K562 (cell line): ENCODE data around the gene IDUA. TPM values are rescaled to one million over a fixed set of nuclear protein-coding genes. Genes with fewer than 3 reads are reported as not detected.

Experiments used
- ARNT ChIP-seq, 2 experiments: fragments of 450-650 bp; IDR thresholded peaks; 2 replicates each; pipeline ENCODE4 v1.6.1; 2016; ENCODE audit warnings: mild to moderate bottlenecking in 1 of 2
- CBX5 ChIP-seq: IDR thresholded peaks from 2 replicates; pipeline ENCODE4 v1.6.1; 2014; ENCODE audit warnings: low read depth, borderline replicate concordance
- CHCHD3 ChIP-seq: fragments of 250-450 bp; sonication (Bioruptor Pico); IDR thresholded peaks from 2 replicates; pipeline ENCODE4 v2.1.2; 2022; ENCODE audit warnings: mild to moderate bottlenecking
- FUS ChIP-seq: fragments of 200-400 bp; formaldehyde crosslinking; optimal IDR thresholded peaks from 2 replicates; pipeline ENCODE3; 2017; ENCODE audit warnings: low read depth, low read length
- GABPA ChIP-seq: fragments of 200-800 bp; sonication (Bioruptor generic); conservative IDR thresholded peaks from 2 replicates; pipeline ENCODE4 v1.6.1; 2016; ENCODE audit warnings: low read depth, missing genetic modification characterization, missing compliant biosample characterization
- HNRNPL ChIP-seq: fragments of 200-400 bp; formaldehyde crosslinking; IDR thresholded peaks from 2 replicates; pipeline ENCODE4 v1.6.1; 2017; ENCODE audit warnings: low read depth, mild to moderate bottlenecking, low read length
- KLF16 ChIP-seq: IDR thresholded peaks from 2 replicates; pipeline ENCODE4 v1.6.1; 2016; ENCODE audit warnings: antibody characterized with exemption
- MAFK ChIP-seq: IDR thresholded peaks from 2 replicates; pipeline ENCODE4 v1.6.1; 2011; ENCODE audit warnings: low read length, improper control_type of control experiment
- MED1 ChIP-seq: sonication (generic); formaldehyde crosslinking; IDR thresholded peaks from 2 replicates; pipeline ENCODE4 v1.8.1; 2023; ENCODE audit warnings: missing genetic modification reagents, borderline replicate concordance
- NCOA6 ChIP-seq: fragments of 450-650 bp; IDR thresholded peaks from 2 replicates; pipeline ENCODE4 v1.6.1; 2017; ENCODE audit warnings: mild to moderate bottlenecking
- PHF8 ChIP-seq: fragments of 200-600 bp; sonication (generic); IDR thresholded peaks from 2 replicates; pipeline ENCODE4 v1.6.1; 2012; ENCODE audit warnings: mixed run types, mild to moderate bottlenecking, inconsistent platforms, low read length, moderate library complexity, borderline replicate concordance
- RBBP5 ChIP-seq: fragments of 200-600 bp; sonication (generic); IDR thresholded peaks from 2 replicates; pipeline ENCODE4 v1.6.1; 2012; ENCODE audit warnings: borderline replicate concordance, mild to moderate bottlenecking, low read length, control low read depth, inconsistent platforms; ENCODE audit not compliant: insufficient read depth, poor library complexity, severe bottlenecking
- RBFOX2 ChIP-seq: fragments of 200-400 bp; formaldehyde crosslinking; IDR thresholded peaks from 2 replicates; pipeline ENCODE4 v1.6.1; 2017; ENCODE audit warnings: low read depth, mild to moderate bottlenecking, low read length, moderate library complexity
- SNIP1 ChIP-seq: fragments of 450-650 bp; IDR thresholded peaks from 2 replicates; pipeline ENCODE4 v1.7.1; 2017; ENCODE audit warnings: low read depth, mild to moderate bottlenecking
- SOX6 ChIP-seq: fragments of 450-650 bp; IDR thresholded peaks from 2 replicates; pipeline ENCODE4 v1.6.1; 2014; ENCODE audit warnings: mild to moderate bottlenecking
- TAF15 ChIP-seq: fragments of 200-400 bp; formaldehyde crosslinking; IDR thresholded peaks from 2 replicates; pipeline ENCODE4 v1.6.1; 2017; ENCODE audit warnings: mild to moderate bottlenecking, low read depth, low read length, moderate library complexity
- TCF15 ChIP-seq: fragments of 250-450 bp; sonication (Bioruptor Pico); IDR thresholded peaks from 2 replicates; pipeline ENCODE4 v1.8.0; 2022; ENCODE audit warnings: moderate library complexity, mild to moderate bottlenecking, inconsistent platforms
- ZBTB7A ChIP-seq: IDR thresholded peaks from 2 replicates; pipeline ENCODE4 v1.6.1; 2011; ENCODE audit warnings: low read depth, mild to moderate bottlenecking, low read length, moderate library complexity, borderline replicate concordance; ENCODE audit not compliant: control insufficient read depth
- ZBTB9 ChIP-seq: fragments of 450-650 bp; formaldehyde crosslinking; IDR thresholded peaks from 2 replicates; pipeline ENCODE4 v1.4.0; 2020; ENCODE audit warnings: mild to moderate bottlenecking, moderate library complexity
- ZNF184 ChIP-seq: sonication (generic); formaldehyde crosslinking; IDR thresholded peaks from 2 replicates; pipeline ENCODE4 v1.5.0; 2020; ENCODE audit warnings: missing genetic modification reagents
- ZNF217 ChIP-seq: sonication (generic); formaldehyde crosslinking; IDR thresholded peaks from 2 replicates; pipeline ENCODE4 v1.8.0; 2022; ENCODE audit warnings: mild to moderate bottlenecking, missing genetic modification reagents
- ZNF408 ChIP-seq: fragments of 250-450 bp; sonication (Bioruptor Pico); IDR thresholded peaks from 2 replicates; pipeline ENCODE4 v1.4.0; 2020; ENCODE audit warnings: low read depth, mild to moderate bottlenecking, moderate library complexity
- ZNF445 ChIP-seq: fragments of 250-450 bp; sonication (Bioruptor Pico); IDR thresholded peaks from 2 replicates; pipeline ENCODE4 v1.4.0; 2020; ENCODE audit warnings: low read depth, mild to moderate bottlenecking, moderate library complexity
- ZNF717 ChIP-seq: fragments of 250-450 bp; sonication (Bioruptor Pico); IDR thresholded peaks from 2 replicates; pipeline ENCODE4 v1.5.0; 2021
- polyA plus RNA-seq, 8 experiments: library from polyadenylated mRNA; depleted of rRNA in 4 of 8; stranded (reverse) in 5 of 8; unstranded in 3 of 8; fragments of >200 nt; fragmentation: Nextera tagmentation in 2 of 8; fragmentation: Illumina TruSeq in 1 of 8; extraction: Ambion mirVana in 2 of 8; extraction: Trizol in 1 of 8; gene quantifications; 2 replicates each; pipeline versions ENCODE4 v1.2.1 to v1.2.3, GENCODE V29; 2011 to 2014; ENCODE audit warnings: inconsistent platforms in 1 of 8, missing spikeins in 1 of 8
- total RNA-seq, 7 experiments: library from RNA; depleted of rRNA in 6 of 7; stranded (reverse); fragments of >200 nt in 6 of 7; fragmentation: Illumina TruSeq in 2 of 7; extraction: Trizol in 2 of 7; gene quantifications; 2 replicates each; pipeline versions ENCODE4 v1.2.1 to v1.2.3, GENCODE V29; 2011 to 2021; ENCODE audit warnings: low replicate concordance in 1 of 7
- TF ChIP-seq, protein P1 (sequence below): sonication (generic); formaldehyde crosslinking; IDR thresholded peaks from 2 replicates; pipeline ENCODE4 v1.8.1; 2022; ENCODE audit warnings: missing genetic modification reagents
- TF ChIP-seq, protein P2 (sequence below): fragments of 450-650 bp; IDR thresholded peaks from 2 replicates; pipeline ENCODE4 v1.6.1; 2014; ENCODE audit warnings: low read depth, mild to moderate bottlenecking, moderate library complexity, borderline replicate concordance

IDUA gene
- total and polyA plus RNA-seq, 9 of the 15 experiments (the other 6 are each of a cell fraction or from before 2014, with no cell fraction given) = 0.04 to 16.1 (median 1.2) TPM

DNA sequence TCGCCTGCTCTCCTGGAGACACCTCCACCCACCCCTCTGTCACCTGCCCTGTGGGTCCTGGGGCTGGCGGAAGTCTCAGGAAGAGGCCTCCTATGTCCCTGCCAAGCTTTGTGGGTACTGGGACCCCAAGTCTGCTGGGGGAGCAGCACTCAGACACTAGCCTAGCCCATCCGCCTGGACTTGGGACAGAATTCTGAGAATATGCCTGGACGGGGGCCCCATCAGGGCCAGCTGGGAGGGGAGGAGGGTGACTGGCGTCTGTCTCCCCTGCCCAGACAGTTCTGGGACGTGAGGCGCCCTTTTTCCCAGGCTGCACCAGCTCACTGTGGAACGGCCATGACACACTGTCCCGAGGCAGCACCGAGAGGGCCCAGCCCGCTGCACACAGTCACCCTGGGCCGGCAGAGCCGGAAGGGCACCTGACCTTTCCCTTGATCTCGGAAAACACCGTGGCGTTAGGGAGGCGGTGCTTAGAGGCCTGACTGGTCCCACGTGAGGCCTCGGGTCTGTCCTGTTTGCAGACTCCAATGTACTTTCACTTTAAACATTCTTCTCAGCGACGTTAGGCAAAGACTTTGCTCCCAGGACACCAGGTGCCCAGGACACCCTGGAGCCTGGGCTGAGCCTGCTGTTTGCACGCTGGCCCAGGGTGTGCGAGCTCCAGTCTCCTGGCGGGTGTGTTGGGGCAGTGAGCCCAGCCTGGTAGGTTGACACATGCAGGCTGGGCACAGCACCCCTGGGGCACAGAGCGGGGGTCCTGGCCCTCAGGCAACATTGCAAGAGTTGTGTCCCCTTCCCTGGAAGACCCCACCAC is 5.7 kb downstream of the IDUA start (continued):
- no peak for TF ChIP-seq CBX5
- no peak for TF ChIP-seq ZNF408 (CRISPR knock-in tag)
- no peak for TF ChIP-seq CHCHD3 (CRISPR knock-in tag)
- TF ChIP-seq, protein P1, sequence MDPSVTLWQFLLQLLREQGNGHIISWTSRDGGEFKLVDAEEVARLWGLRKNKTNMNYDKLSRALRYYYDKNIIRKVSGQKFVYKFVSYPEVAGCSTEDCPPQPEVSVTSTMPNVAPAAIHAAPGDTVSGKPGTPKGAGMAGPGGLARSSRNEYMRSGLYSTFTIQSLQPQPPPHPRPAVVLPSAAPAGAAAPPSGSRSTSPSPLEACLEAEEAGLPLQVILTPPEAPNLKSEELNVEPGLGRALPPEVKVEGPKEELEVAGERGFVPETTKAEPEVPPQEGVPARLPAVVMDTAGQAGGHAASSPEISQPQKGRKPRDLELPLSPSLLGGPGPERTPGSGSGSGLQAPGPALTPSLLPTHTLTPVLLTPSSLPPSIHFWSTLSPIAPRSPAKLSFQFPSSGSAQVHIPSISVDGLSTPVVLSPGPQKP (CRISPR knock-in tag) = no peak
- TF ChIP-seq MAFK = no peak
- no peak for TF ChIP-seq TAF15
- no peak for TF ChIP-seq FUS
- peak; percentile 76 for TF ChIP-seq GABPA
- no peak for TF ChIP-seq MED1 (CRISPR knock-in tag)
- no peak for TF ChIP-seq ZNF217 (CRISPR knock-in tag)
- TF ChIP-seq HNRNPL = no peak; the same call in 1 of the 2 replicates
- TF ChIP-seq KLF16 = no peak
- TF ChIP-seq ZNF717 (CRISPR knock-in tag) = no peak
- TF ChIP-seq NCOA6 = no peak
- TF ChIP-seq TCF15 (CRISPR knock-in tag) = 0 out of 2 replicates have a peak, but pooled peaks have one; percentile 10
- TF ChIP-seq ARNT (IDR thresholded peaks at IDR 0.05) = no peak
- peak; percentile 80 for TF ChIP-seq RBFOX2
- no peak for TF ChIP-seq ZBTB7A
- no peak for TF ChIP-seq ZNF184 (CRISPR knock-in tag)
- TF ChIP-seq SOX6 = peak; percentile 64
- TF ChIP-seq ZBTB9 (CRISPR knock-in tag) = no peak
- TF ChIP-seq, protein P2, sequence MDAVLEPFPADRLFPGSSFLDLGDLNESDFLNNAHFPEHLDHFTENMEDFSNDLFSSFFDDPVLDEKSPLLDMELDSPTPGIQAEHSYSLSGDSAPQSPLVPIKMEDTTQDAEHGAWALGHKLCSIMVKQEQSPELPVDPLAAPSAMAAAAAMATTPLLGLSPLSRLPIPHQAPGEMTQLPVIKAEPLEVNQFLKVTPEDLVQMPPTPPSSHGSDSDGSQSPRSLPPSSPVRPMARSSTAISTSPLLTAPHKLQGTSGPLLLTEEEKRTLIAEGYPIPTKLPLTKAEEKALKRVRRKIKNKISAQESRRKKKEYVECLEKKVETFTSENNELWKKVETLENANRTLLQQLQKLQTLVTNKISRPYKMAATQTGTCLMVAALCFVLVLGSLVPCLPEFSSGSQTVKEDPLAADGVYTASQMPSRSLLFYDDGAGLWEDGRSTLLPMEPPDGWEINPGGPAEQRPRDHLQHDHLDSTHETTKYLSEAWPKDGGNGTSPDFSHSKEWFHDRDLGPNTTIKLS = no peak
- TF ChIP-seq ZNF445 (CRISPR knock-in tag) = no peak
- peak; percentile 47 for TF ChIP-seq RBBP5
- TF ChIP-seq PHF8 = peak; percentile 47; the same call in 1 of the 2 replicates
- no peak for TF ChIP-seq SNIP1
